Left ventricle myocardium inferior (tissue), 1 donor: ENCODE data around the gene AFDN. TPM values are rescaled to one million over a fixed set of nuclear protein-coding genes. Genes with fewer than 3 reads are reported as not detected.

Experiments used
- DNase-seq: peaks from one replicate; pipeline ENCODE4 v3.0.0-alpha.2; 2020
- H3K27ac ChIP-seq: fragments of 200-600 bp; replicated peaks from 2 replicates; pipeline ENCODE4 v1.8.0; 2021
- H3K27me3 ChIP-seq: fragments of 200-600 bp; 2 replicates; pipeline ENCODE4 v1.8.0; 2021; ENCODE audit warnings: low read depth
- H3K36me3 ChIP-seq: fragments of 200-600 bp; 2 replicates; pipeline ENCODE4 v1.8.0; 2021
- H3K4me1 ChIP-seq: fragments of 200-600 bp; 2 replicates; pipeline ENCODE4 v1.8.0; 2021
- H3K4me3 ChIP-seq: fragments of 200-600 bp; 2 replicates; pipeline ENCODE4 v1.8.0; 2021; ENCODE audit warnings: mild to moderate bottlenecking, moderate library complexity
- H3K9me3 ChIP-seq: fragments of 200-600 bp; replicated peaks from 2 replicates; pipeline ENCODE4 v1.8.0; 2021
- CTCF ChIP-seq: fragments of 200-600 bp; IDR thresholded peaks from 2 replicates; pipeline ENCODE4 v1.8.0; 2021; ENCODE audit warnings: antibody characterized with exemption, mild to moderate bottlenecking, borderline replicate concordance
- intact Hi-C: fragments of 100-400 bp; cut with micrococcal nuclease; formaldehyde crosslinking; loops from one replicate; pipeline ENCODE4 v1.11.0; 2022
- total RNA-seq: library from RNA; stranded (reverse); fragmentation: NEBNext Ultra II Directional; extraction: Animal tissue kit (Norgen Biotek cat#: 25700); gene quantifications from one replicate; pipeline ENCODE4 v1.2.1, GENCODE V29; 2021
- donor health status: DM: no; HTN: yes; CAD: no; lungs with severe emphysema.

The AFDN gene
- total RNA-seq, 1 donor from 2014 or later, result 54.9 TPM

DNA sequence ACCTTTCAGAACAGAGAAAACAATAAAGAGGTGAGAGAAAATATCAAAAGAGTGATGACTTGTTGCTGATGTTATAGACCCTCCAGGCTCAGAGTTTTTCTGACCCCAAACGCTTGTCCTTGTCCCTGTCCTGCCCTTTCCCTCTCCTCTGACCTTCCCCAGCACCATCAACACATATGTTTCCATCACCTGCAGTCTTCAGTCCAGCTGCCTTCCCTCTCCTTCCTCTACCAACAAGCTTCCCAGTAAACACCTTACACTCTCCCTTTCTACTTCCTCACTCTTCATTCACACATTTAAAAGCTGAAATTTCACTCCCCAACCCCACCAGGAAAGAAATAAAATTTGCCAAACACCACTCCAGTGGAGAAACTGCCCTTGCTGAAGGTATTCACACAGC lies 25.4 kb upstream of the AFDN start:
- H3K27ac ChIP-seq, result no peak overlapping the region
- no peaks in the 10 kb centered on the region for H3K36me3 ChIP-seq
- peaks cover 18% of the 10 kb centered on the region for H3K4me1 ChIP-seq
- no peak overlapping the region for H3K4me3 ChIP-seq
- H3K9me3 ChIP-seq, result no peaks in the 10 kb centered on the region
- no peak for TF ChIP-seq CTCF
- intact Hi-C loops, result no loop called here
- DNase-seq, result no peak
- H3K27me3 ChIP-seq, result no peaks in the 10 kb centered on the region

DNA sequence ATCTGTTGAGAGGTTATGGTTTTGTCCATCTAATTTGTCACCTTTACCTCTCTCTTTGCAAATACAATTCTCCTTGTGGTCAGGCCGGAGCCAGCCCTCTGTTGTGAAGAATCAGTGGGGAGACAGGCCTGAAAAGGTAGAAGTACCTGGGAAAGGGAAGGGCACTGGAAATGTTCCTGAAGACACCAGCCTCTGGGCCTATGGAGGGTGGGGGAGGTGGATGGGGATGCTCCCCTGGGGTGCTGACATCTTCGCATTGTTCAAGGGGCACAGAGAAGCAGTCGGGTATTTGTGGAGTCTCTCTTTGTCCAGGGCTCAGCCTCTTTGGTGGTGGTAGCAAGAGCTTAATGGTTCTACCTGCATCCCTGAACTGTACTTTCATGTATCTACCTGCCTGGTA lies 24.4 kb upstream of the AFDN start:
- Histone ChIP-seq H3K27me3 (no peaks in the 10 kb centered on the region), H3K4me1 (peaks cover 9% of the 10 kb centered on the region), H3K9me3 (no peaks in the 10 kb centered on the region), H3K36me3 (no peaks in the 10 kb centered on the region), H3K4me3 (no peak overlapping the region), H3K27ac (no peak overlapping the region)
- intact Hi-C loops, result no loop called here
- no peak for DNase-seq
- no peak for TF ChIP-seq CTCF

GRCh38 chr6:167803816-167804215 lies 22.9 kb upstream of the AFDN start:
- Histone ChIP-seq H3K4me3 (no peak overlapping the region), H3K27ac (no peak overlapping the region), H3K36me3 (no peaks in the 10 kb centered on the region), H3K4me1 (peaks cover 9% of the 10 kb centered on the region), H3K9me3 (no peaks in the 10 kb centered on the region), H3K27me3 (no peaks in the 10 kb centered on the region)
- intact Hi-C loops, result no loop called here
- no peak for DNase-seq
- TF ChIP-seq CTCF, result no peak

DNA sequence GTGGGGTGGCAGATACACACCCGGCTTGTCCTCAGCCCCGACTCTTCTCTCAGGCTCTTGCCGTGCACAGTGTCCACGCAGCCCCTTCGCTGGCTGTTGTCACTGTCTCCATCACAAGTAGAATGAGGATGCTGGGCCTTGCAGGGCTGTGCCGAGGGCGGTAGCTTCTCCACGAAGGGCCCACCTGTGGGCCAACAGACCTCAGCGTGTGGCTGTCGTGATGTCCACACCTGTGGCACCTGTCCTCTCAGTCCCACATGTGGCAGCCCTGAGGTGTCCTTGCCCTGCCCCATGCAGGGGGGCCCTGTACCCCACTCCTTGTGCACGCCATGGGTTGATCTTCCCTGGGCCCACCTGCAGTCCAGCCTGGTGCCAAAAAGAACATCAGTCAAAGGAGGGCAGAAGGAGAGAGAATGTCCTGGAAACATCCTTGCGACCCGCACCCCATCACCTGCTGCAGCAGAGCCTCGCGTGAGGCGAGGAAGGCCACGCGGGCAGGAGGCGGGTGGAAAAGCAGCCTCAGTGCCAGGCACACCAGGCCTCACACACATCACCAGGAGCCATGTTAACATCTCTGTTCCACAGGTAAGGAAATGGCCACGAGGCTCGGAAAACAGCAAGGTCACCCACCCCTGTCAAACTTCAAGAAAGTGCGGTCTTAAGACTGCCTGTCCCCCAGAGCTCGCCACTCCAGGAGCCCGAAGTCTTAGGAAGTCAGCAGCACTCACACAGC lies 22.3 kb upstream of the AFDN start:
- intact Hi-C loops, result no loop called here
- no peak for DNase-seq
- Histone ChIP-seq H3K36me3 (no peaks in the 10 kb centered on the region), H3K4me1 (peaks cover 3% of the 10 kb centered on the region), H3K4me3 (no peak overlapping the region), H3K9me3 (no peaks in the 10 kb centered on the region), H3K27me3 (no peaks in the 10 kb centered on the region), H3K27ac (no peak overlapping the region)
- no peak for TF ChIP-seq CTCF

DNA sequence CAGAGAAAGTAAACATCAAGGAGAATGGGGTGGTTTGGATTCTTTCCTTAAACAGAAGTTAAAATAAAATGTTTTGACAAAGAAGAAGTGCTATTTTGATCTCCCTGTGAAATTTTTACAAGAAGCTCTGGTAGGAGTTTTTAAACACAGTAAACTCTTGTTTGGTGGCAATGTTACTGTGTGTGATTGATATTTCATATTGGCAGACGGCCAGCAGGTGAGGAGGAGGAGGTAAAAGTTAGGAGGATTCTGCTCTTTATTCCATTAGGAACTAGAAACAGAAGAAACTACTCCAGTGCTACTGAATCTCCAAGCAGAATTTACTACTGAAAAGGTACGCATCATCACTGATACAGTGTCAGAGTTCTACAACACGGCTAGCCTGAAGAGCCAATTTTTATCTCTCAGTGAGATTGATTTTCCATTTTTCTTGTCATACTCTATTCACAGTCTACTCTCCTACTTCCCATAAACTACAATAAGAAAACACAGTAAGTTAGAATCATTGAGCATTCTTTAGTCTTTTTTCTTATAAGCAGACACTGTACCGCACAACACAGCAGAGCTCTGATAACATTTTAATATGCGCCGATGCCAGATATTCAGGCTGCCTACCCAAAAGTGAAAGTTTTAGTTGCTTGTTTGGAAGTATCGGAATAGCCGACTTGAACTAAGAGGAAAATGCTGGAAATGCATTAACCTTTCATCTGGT lies 21.2 kb upstream of the AFDN start:
- intact Hi-C loops, result no loop called here
- no peak for DNase-seq
- no peak overlapping the region for H3K27ac ChIP-seq
- H3K9me3 ChIP-seq, result no peaks in the 10 kb centered on the region
- no peaks in the 10 kb centered on the region for H3K27me3 ChIP-seq
- no peaks in the 10 kb centered on the region for H3K4me1 ChIP-seq
- H3K36me3 ChIP-seq, result no peaks in the 10 kb centered on the region
- TF ChIP-seq CTCF, result no peak
- no peak overlapping the region for H3K4me3 ChIP-seq
